NCI-H460 (cell line): ENCODE data around the gene TMC1. TPM values are rescaled to one million over a fixed set of nuclear protein-coding genes. Genes with fewer than 3 reads are reported as not detected.

Source experiments
- DNase-seq: peaks from one replicate; pipeline ENCODE4 v3.0.0-alpha.2; 2016; ENCODE audit warnings: low read depth; ENCODE audit errors: extremely low read depth
- total RNA-seq: library from RNA; depleted of rRNA; stranded (reverse); fragments of >200 nt; shearing (Covaris generic); gene quantifications from 2 replicates; pipeline ENCODE4 v1.2.3, GENCODE V29; 2014

Gene TMC1
- total RNA-seq, 1 experiment from 2014 or later: not detected

DNA sequence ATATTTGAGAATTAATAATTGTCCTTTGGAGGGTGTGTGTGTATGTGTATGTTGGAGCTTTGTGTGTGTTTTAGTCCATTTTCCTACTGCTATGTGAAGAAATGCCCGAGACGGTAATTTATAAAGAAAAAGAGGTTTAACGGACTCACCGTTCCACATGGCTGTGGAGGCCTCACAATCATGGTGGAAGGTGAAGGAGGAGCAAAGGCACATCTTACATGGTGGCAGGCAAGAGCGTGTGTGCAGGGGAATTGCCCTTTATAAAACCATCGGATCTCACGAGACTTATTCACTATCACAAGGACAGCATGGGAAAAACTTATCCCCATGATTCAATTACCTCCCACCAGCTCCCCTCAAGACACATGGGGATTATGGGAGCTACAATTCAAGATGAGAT, 44.1 kb downstream of the TMC1 start:
- DNase-seq: no peak

DNA sequence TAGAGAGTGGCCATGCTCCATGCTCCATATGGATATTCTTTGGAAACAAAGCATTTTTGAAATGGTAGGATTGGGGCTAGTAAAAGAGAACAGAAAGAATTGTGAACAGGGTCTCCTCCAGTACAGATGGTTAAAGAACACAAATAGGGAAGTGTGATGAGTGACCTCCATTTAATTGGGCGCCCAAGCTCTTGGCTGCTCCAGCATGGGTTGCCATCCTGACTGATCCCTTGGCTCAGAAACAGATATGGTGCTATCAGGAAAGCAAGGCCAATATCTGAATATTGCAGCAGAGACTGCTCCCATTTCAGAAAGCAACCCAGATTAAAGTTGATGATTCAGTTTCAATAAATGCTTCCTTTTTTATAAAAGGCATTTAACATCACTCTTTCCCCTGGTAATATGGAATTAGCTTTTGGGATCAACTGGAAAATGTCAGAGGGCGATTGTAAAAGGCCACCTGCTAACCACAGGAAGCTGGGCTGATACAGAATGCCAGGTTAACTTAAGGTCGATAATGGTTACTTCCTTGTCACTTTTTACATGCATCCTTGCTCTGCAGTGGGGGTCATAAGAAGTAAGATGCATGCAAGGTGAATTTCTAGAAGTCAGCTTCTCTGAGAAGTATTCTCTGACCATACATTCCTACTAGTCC, 52.9 kb downstream of the TMC1 start:
- DNase-seq: no peak

DNA sequence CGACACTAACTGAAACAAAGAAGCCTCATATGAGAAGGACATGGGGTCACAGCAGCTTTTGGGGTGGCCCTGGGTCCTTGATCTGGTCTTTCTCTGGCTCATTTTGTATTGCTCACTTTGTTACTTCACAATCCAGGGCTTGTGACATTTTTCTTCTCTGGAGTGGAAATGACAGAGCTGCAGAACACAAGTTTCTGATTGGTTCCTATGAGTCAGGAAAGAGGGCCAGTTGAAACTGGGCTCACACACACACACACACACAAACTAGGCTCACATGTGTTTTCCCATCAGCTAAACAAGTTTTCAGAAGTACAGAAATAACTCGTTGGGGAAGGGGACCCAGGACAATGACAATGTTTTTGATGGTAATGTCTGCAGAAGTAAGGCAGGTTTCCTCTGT, 54.3 kb downstream of the TMC1 start:
- no peak for DNase-seq

- no peak for DNase-seq
These were observed 54.7 kb downstream of the TMC1 start for GRCh38 chr9:72576087-72576486.

GRCh38 chr9:72577212-72577753, 55.9 kb downstream of the TMC1 start:
- peak; percentile 41 for DNase-seq

DNA sequence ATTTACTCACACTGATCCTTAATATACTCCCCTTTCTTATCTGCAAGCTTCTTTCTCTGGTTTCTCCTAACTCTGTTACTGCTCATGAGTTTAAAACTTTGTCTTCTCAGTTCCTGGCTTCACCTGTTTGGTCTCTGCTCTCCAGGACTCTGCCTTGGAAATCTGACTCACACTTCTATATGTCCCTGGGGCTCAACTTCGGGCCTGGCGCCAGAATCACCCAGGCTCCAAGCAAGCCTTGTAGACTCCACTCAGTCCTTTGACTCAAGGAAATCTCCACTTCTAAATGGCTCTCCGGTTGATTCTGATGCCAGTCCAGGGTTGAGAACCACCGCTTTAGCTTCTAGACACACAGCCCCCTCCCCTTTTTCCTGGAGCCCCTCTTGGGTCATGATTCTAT, 57.8 kb downstream of the TMC1 start:
- peak; percentile 37 for DNase-seq

DNA sequence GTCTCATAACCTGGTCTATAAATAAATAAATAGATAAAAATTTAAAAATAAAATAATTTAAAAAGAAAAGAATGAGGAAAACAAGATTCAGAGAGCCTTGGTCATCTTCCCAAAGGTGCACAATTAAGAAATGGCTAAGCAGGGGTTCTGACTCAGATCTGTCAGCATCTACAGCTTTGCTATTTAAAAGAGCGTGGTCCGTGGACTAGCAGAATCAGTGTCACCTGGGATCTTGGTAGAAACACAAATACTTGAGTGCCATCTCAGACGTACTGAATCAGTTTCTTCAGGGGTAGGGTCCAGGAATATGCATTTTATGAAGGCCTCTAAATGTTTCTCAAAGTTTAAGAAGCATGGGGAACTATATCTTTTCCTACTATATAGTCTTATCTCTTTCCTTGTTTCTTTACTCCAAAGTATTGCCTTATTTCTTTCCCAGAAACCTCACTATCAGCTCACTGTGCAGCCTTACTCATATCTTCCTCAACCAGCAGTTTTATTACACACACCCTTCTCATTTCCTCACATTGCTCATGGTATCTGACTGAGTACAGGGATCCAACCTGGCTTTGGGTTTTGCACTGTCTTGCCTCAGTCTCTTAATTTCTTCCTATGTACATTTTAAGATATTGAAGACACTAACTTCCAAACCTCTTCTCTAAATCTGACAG, 58.6 kb downstream of the TMC1 start:
- no peak for DNase-seq

- no peak for DNase-seq
These were observed 60.3 kb downstream of the TMC1 start for GRCh38 chr9:72581694-72582093.

GRCh38 chr9:72583370-72583769, 62.0 kb downstream of the TMC1 start:
- DNase-seq: no peak

DNA sequence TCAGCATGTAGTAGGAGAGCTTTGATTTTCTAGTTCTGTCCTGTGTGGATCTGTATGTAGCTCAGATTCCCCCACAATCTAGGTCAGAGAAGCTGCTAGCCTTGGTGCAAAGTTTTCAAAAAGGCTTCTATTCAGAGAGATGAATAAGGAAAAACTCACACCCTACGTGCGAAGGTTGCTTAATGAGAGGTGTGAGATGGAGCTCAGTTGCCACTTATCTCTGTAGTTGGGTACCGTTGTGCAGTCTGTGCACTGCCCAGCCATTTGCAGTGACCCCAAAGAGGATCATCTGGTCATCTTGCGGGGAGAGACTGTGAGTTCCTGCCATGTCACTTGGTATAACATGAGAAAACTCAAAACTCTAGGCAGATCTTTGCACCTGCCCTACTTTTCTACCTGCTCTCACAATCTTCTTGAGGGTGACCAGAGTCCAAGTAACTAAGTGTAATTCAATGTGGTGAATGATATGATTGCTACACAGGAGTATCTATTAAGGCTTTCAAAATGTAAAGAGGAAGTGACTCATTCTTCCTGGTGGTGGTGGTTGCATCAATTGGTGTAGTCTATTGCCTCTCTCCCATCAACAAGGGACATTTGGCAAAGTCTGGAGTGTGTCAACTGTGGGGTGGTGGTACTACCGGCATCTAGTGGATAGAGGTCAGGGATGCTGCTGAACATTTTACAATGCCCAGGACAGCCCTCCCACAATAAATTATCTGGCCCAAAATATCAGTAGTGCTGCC, 65.2 kb downstream of the TMC1 start:
- peak; percentile 44 for DNase-seq

DNA sequence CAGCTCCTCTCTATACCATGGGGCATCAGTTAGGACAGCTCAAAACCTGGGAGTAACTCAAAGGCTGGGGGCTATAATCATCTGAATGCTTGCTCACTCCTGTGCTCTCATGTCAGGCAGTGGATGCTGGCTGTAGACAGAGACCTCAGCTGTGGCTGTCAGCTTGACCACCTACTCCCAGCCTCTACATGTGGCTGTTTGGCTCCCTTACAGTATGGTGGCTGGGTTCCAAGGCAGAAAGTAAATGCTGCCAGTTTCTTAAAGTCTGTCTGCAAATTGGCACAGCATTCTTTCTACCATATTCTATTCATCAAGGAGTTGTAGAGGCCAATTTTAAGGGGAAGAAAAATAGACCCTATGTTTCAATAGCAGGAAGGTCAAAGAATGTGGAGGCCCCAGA, 66.9 kb downstream of the TMC1 start:
- no peak for DNase-seq

- DNase-seq: no peak
These were observed 68.5 kb downstream of the TMC1 start for GRCh38 chr9:72589667-72590521.

DNA sequence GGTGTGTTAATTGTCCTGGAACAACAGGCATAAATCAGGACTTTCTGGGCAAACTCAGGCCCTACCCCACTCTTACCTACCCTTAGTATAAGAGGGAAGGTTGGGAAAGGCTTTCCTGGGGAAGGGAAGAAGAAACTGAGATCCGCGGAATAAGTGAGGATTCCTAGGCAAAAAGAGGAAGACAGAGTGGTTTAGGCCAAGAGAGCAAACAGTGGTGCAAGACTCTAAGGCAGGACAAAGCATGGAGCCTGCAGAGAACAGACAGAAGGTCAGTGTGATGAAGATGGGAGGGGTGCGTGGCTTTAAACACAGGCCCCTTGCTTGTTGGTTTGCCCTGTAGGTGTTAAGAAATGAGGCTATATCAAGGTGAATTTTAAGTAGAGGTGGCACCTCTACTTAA, 69.4 kb downstream of the TMC1 start:
- DNase-seq: no peak

- peak; percentile 54 for DNase-seq
These were observed 71.3 kb downstream of the TMC1 start for GRCh38 chr9:72592502-72593403.

DNA sequence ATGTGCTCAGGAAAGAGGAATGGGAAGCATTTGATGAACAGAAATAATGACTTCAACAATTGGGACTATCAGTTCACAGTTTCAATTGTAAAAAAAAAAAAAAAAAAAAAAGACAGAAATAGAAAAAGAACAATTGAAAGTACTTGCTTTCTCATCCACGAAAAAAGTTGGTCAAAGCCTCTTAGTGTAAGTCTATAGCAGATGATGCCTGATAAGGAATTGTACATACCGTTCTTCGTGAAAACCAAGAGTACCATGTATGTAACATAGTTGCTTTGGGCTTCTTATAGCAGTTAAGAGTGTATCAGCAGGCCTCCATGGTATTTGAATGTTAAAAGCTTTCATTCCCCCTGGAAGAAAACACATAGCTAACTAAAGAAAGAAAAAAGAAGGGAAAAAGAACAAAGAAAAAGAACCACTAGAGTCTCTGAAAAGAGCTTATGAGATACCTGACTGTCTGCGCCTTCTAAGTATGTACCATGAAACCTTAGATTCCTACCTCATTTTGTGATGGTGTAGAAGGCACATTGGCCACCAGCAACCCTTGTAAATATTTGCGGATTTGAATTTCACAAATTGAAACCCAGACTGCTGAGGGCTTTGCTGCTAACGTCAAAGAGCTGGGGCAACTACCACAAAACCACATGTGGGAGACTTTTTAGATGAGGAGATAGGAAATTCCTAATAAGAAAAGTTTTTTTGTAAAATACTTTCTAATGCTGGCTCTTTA, 75.2 kb downstream of the TMC1 start:
- DNase-seq: no peak

DNA sequence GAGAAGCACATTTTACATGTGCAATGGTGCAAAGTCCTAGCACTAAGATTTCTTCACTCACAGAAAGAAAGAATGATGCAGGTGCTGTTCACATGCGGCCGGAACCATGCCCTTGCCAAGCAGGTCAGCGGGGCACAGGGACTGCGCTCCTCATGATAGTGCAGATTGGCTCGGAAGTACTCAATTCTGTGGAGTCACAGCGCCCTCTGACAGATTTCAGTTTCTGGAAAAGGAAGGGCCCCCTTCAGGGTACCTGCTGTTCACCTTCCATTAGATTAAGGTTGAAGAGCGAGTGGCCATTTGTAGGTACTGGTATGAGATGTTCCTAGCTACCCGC, 75.7 kb downstream of the TMC1 start:
- DNase-seq: no peak

- no peak for DNase-seq
These were observed 76.2 kb downstream of the TMC1 start for GRCh38 chr9:72597601-72598000.

GRCh38 chr9:72598639-72599038, 77.2 kb downstream of the TMC1 start:
- DNase-seq: no peak

GRCh38 chr9:72599874-72600534, 78.6 kb downstream of the TMC1 start:
- no peak for DNase-seq
